Stomach (tissue), 9 donors: ENCODE results near the gene TMEM141. TPM values are rescaled to one million over a fixed set of nuclear protein-coding genes. Genes with fewer than 3 reads are reported as not detected.

Source experiments
- DNase-seq, 2 donors: peaks; one replicate each; pipeline versions ENCODE4 v3.0.0 to v3.0.0-alpha.2; 2013 to 2019
- H3K27ac ChIP-seq, 5 donors: fragments of 200-600 bp in 4 of 5; sonication (generic) in 4 of 5; one replicate each; pipeline ENCODE4 v1.5.1; 2013 to 2019; ENCODE audit warnings: mild to moderate bottlenecking in 1 of 5, moderate library complexity in 1 of 5
- H3K27me3 ChIP-seq, 3 donors: fragments of 200-600 bp; sonication (generic); one replicate each; pipeline ENCODE4 v1.5.1; 2017 to 2019; ENCODE audit warnings: mixed run types in 1 of 3
- H3K36me3 ChIP-seq, 4 donors: fragments of 200-600 bp; sonication (generic); 1 replicate in 3 of 4; 2 replicates in 1 of 4; pipeline ENCODE4 v1.5.1; 2016 to 2019
- H3K4me1 ChIP-seq, 4 donors: fragments of 200-600 bp; sonication (generic); one replicate each; pipeline ENCODE4 v1.5.1; 2016 to 2019
- H3K4me3 ChIP-seq, 4 donors: fragments of 200-600 bp; sonication (generic) in 3 of 4; one replicate each; pipeline ENCODE4 v1.5.1; 2016 to 2019; ENCODE audit warnings: mild to moderate bottlenecking in 1 of 4
- H3K9me3 ChIP-seq, 4 donors: fragments of 200-600 bp; sonication (generic); one replicate each; pipeline ENCODE4 v1.5.1; 2016 to 2019
- EP300 ChIP-seq: sonication (generic); formaldehyde crosslinking; IDR thresholded peaks from one replicate; pipeline ENCODE4 v1.6.1; 2017; ENCODE audit warnings: antibody characterized with exemption
- POLR2A ChIP-seq, 4 donors: fragments of 450-650 bp; IDR thresholded peaks; one replicate each; pipeline ENCODE4 v1.6.1; 2016; ENCODE audit warnings: antibody characterized with exemption in 4 of 4, control low read depth in 2 of 4, mild to moderate bottlenecking in 1 of 4, moderate library complexity in 1 of 4
- POLR2AphosphoS5 ChIP-seq, 3 donors: sonication (generic); formaldehyde crosslinking; IDR thresholded peaks; one replicate each; pipeline ENCODE4 v1.6.1; 2016; ENCODE audit warnings: antibody characterized with exemption in 3 of 3
- WGBS, 5 donors: extraction: QIAGEN DNeasy Blood & Tissue Kit in 3 of 5; methylation state at CpG; one replicate each; pipeline versions ENCODE4 v1.1.5 to v1.1.7; 2013 to 2018; 5-methylcytosine and 5-hydroxymethylcytosine counted together
- intact Hi-C: fragments of 100-400 bp; cut with DNase I; formaldehyde crosslinking; loops from one replicate; pipeline ENCODE4 v1.15.1; 2023; ENCODE audit warnings: low total_unique reads
- polyA plus RNA-seq, 3 donors: library from polyadenylated mRNA; stranded (reverse); fragments of 200-250 nt; gene quantifications; one replicate each; pipeline ENCODE4 v1.2.3, GENCODE V29; 2013
- total RNA-seq, 5 donors: library from RNA; depleted of rRNA; stranded (reverse); fragments of >200 nt; gene quantifications; one replicate each; pipeline versions ENCODE4 v1.1.0 to v1.2.3, GENCODE V29; 2014 to 2016
- TF ChIP-seq, protein P1 (sequence below), 7 experiments: fragments of 450-650 bp in 4 of 7; fragments of 200-600 bp in 3 of 7; sonication (generic) in 3 of 7; IDR thresholded peaks; one replicate each; pipeline ENCODE4 v1.5.1; 2016 to 2019; ENCODE audit warnings: antibody characterized with exemption in 7 of 7, control low read depth in 2 of 7, mild to moderate bottlenecking in 1 of 7
- donor health status: healthy with polysubstance abuse.
- donor health status: Bipolar disorder and iron deficiency.
- donor health status: healthy.

TMEM141 gene
- total and polyA plus RNA-seq, 8 donors: 11.1 to 219 (median 103) TPM

DNA sequence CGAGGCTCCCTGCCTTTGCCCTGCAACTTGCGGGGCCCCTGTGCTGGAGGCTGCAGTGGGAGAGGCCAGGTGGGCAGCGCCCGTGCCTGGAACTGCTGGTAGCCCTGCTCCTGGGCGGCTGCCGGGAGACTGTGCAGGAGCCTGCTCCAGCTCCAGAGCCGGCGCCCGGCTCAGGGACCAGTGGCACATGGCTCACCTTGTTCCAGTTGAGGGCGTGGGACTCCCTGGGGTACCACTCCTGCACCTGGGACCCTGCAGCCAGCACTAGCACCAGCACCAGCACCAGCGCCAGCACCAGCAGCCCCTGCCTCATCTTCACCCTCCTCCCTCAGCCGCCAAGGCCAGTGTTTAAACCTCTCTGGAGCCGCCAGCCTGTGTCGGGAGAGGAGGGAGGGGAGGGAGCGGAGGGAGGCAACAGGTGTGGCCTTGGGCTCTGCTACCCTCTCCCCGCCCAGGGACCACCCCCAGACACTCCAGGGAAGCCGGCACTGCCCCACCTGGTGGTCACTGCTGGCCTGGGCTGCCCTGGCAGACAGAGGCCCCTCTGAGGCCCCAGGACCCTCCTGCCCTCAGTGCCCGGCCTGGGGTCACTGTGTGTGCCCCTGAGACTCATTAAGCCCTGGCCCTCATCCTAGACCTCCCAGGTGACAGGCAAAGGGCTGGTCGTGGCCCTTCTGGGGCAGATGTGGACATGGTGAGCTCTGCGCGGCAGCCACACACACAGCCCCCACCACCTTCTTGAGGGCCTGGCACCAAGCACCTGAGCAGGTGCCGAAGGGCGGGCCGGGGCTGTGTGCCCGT is 48.4 kb upstream of the TMEM141 start, which contains the start of gene LCN10:
LCN10 (minus strand) TSS at position 350 of the 801 bp plus-strand sequence; CDS start at position 313, 37 bp downstream.
- H3K4me1 ChIP-seq: peaks cover 22 to 30% (median 28%) of the 10 kb centered on the region in 4 donors
- peaks cover 3 to 65% (median 43%) of the 10 kb centered on the region in 3 donors for H3K27me3 ChIP-seq
- H3K36me3 ChIP-seq: no peaks in the 10 kb centered on the region
- no peaks in the 10 kb centered on the region for H3K9me3 ChIP-seq
- TF ChIP-seq POLR2AphosphoS5 (IDR thresholded peaks at IDR 0.05) (no peak), EP300 (no peak), POLR2A (IDR thresholded peaks at IDR 0.05) (no peak)
- TF ChIP-seq, protein P1, sequence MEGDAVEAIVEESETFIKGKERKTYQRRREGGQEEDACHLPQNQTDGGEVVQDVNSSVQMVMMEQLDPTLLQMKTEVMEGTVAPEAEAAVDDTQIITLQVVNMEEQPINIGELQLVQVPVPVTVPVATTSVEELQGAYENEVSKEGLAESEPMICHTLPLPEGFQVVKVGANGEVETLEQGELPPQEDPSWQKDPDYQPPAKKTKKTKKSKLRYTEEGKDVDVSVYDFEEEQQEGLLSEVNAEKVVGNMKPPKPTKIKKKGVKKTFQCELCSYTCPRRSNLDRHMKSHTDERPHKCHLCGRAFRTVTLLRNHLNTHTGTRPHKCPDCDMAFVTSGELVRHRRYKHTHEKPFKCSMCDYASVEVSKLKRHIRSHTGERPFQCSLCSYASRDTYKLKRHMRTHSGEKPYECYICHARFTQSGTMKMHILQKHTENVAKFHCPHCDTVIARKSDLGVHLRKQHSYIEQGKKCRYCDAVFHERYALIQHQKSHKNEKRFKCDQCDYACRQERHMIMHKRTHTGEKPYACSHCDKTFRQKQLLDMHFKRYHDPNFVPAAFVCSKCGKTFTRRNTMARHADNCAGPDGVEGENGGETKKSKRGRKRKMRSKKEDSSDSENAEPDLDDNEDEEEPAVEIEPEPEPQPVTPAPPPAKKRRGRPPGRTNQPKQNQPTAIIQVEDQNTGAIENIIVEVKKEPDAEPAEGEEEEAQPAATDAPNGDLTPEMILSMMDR (IDR thresholded peaks at IDR 0.05): peak in 1 of 7 experiments; percentile 14
- intact Hi-C loops: no loop called here
- peak within 1 kb of the TSS in 1 of 5 donors; percentile 10 for H3K27ac ChIP-seq
- peak within 1 kb of the TSS in 3 of 4 donors; percentile 16 to 31 (median 23) for H3K4me3 ChIP-seq
- DNase-seq: peak in 1 of 2 donors; percentile 79
- WGBS, 5 donors: 27 to 47% (median 29%) methylated on average over 16 to 25 of the region's 25 CpGs

DNA sequence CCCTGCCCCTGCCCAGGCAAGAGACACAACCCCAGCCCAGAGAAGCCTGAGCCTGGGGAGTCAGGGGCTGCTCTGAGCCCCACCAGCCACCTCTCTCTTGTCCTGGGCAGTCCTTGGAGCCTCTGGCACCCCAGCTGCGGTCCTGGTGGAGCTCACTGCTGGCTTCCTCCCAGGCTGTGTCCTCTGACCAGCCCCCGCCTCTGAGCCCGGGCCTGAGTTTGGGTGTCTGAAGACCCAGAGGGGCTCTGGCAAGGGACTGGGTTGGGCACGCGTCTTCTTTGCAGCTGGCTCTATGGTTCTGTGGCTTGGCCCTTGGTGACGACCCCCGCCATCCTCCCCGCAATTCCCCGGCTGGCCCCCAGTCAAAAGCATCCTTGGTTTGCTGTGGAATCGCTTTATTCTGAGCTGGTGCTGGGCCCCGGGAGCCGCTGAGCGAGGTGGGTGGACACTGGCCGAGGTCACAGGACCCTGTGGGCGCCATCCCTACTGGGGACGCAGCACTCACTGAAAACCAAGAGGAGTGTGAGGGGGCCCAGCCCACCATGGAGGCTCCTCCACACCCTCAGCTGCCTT is 47.4 kb upstream of the TMEM141 start:
- Histone ChIP-seq H3K4me1 (peaks cover 22 to 35% (median 30%) of the 10 kb centered on the region in 4 donors), H3K27me3 (peaks cover 3 to 65% (median 43%) of the 10 kb centered on the region in 3 donors), H3K9me3 (no peaks in the 10 kb centered on the region), H3K4me3 (peak overlapping the region in 2 of 4 donors; percentile 11 to 23), H3K36me3 (no peaks in the 10 kb centered on the region), H3K27ac (no peak overlapping the region)
- TF ChIP-seq POLR2AphosphoS5 (IDR thresholded peaks at IDR 0.05): no peak
- WGBS, 5 donors: 83 to 86% (median 84%) methylated on average over 10 to 16 of the region's 16 CpGs
- intact Hi-C loops: no loop called here
- no peak for DNase-seq

DNA sequence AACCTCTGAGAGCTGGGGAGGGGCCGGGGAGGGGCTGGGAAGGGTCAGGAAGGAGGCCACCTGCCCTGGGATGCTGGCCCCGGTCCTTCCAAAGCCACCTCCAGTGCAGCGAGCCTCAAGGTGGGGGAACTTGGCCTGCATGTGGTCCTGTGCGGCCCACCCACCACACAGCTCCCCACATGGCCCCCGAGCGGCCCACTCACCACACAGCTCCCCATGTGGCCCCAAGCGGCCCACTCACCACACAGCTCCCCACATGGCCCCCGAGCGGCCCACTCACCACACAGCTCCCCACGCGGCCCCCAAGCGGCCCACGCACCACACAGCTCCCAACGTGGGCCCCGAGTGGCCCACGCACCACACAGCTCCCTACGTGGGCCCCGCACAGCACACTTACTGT is 46.4 kb upstream of the TMEM141 start:
- Histone ChIP-seq H3K4me3 (peak overlapping the region in 3 of 4 donors; percentile 13 to 23 (median 21)), H3K27me3 (peaks cover 3 to 61% (median 38%) of the 10 kb centered on the region in 3 donors), H3K4me1 (peaks cover 22 to 42% (median 30%) of the 10 kb centered on the region in 4 donors), H3K36me3 (no peaks in the 10 kb centered on the region), H3K27ac (no peak overlapping the region), H3K9me3 (no peaks in the 10 kb centered on the region)
- DNase-seq: no peak
- no peak for TF ChIP-seq POLR2A (IDR thresholded peaks at IDR 0.05)
- TF ChIP-seq, protein P1 (IDR thresholded peaks at IDR 0.05): no peak
- TF ChIP-seq POLR2AphosphoS5 (IDR thresholded peaks at IDR 0.05): no peak
- TF ChIP-seq EP300: no peak
- intact Hi-C loops: no loop called here
- WGBS, 5 donors: 74 to 90% (median 88%) methylated on average over 5 to 18 of the region's 18 CpGs

DNA sequence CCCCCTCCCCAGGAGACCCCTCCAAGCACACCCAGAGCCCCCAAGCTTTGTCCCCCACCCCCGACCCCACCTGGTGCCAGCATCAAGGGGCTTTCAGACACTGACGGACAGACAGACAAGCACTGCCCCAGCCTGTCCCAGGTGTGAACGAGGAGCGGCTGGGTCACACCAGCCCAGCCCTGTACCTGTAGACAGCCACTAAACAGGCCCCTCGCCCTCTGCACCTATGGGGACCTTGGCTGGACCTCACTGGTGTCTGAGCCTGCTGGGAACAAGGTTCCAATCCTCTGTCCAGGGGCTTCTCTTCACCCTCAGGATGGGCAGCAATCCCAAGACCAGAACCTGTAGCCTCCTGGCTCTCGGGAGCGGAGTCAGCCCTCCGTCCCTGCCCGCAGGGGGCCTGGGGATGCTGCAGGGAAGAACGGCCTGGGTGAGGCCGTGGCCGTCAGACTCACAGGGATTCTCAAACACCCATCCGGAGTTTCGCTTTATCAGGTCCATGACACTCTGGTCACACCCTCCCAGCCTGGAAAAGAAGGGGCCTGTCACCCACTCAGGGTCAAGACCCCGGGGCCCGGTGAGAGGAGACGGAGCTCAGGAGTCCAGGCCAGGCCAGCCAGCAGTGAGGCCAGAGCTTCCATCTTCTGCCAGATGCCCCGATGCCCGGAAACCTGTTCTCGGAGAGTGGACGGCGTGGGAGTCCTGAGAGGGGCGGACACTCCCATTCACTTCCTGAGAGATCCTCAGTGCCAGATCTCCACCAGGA is 45.6 kb upstream of the TMEM141 start:
- TF ChIP-seq POLR2AphosphoS5 (IDR thresholded peaks at IDR 0.05): no peak
- TF ChIP-seq, protein P1 (IDR thresholded peaks at IDR 0.05): no peak
- no peak for TF ChIP-seq EP300
- no peak for TF ChIP-seq POLR2A (IDR thresholded peaks at IDR 0.05)
- Histone ChIP-seq H3K9me3 (no peaks in the 10 kb centered on the region), H3K27me3 (peaks cover 3 to 53% (median 33%) of the 10 kb centered on the region in 3 donors), H3K4me1 (peaks cover 22 to 41% (median 29%) of the 10 kb centered on the region in 4 donors), H3K36me3 (no peaks in the 10 kb centered on the region), H3K4me3 (peak overlapping the region; percentile 3 to 23 (median 17)), H3K27ac (no peak overlapping the region)
- intact Hi-C loops: no loop called here
- DNase-seq: no peak
- 70 to 89% (median 88%) methylated on average over 15 to 23 of the region's 23 CpGs for WGBS, 5 donors
